Fibroblast of pulmonary artery (primary cell): Measurements from ENCODE around the gene NIBAN1.
"Not testable (repeated sequence)": the region's sequence is repeated elsewhere in the genome, so short reads cannot be mapped to it uniquely, and the experiment has no call there.

Experiments
- DNase-seq: peaks from one replicate; pipeline ENCODE4 v3.0.0-alpha.2; 2010; ENCODE audit warnings: low read depth
- H3K4me3 ChIP-seq: replicated peaks from 2 replicates; pipeline ENCODE4 v1.5.1; 2011; ENCODE audit warnings: low read depth, mild to moderate bottlenecking, control low read depth, low read length, moderate library complexity
- TF ChIP-seq, protein P1 (sequence below): IDR thresholded peaks from 2 replicates; pipeline ENCODE4 v1.5.1; 2011; ENCODE audit warnings: mild to moderate bottlenecking, control low read depth, low read length, inconsistent platforms; ENCODE audit errors: missing control alignments

NIBAN1 gene

DNA sequence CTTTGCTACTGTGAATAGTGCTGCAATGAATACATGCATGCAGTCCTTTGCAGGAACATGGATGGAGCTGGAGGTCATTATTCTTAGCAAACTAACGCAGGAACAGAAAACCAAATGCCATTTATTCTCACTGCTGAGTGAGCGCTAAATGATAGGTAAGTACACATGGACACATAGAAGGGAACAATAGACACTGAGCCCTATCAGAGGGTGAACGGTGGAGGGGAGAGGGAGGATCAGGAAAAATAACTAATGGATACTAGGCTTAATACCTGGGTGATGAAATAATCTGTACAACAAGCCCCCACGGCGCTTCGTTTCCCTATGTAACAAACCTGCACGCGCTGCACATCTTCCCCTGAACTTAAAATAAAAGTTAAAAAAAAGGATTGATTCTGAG is 8.9 kb downstream of the NIBAN1 start:
- TF ChIP-seq, protein P1, sequence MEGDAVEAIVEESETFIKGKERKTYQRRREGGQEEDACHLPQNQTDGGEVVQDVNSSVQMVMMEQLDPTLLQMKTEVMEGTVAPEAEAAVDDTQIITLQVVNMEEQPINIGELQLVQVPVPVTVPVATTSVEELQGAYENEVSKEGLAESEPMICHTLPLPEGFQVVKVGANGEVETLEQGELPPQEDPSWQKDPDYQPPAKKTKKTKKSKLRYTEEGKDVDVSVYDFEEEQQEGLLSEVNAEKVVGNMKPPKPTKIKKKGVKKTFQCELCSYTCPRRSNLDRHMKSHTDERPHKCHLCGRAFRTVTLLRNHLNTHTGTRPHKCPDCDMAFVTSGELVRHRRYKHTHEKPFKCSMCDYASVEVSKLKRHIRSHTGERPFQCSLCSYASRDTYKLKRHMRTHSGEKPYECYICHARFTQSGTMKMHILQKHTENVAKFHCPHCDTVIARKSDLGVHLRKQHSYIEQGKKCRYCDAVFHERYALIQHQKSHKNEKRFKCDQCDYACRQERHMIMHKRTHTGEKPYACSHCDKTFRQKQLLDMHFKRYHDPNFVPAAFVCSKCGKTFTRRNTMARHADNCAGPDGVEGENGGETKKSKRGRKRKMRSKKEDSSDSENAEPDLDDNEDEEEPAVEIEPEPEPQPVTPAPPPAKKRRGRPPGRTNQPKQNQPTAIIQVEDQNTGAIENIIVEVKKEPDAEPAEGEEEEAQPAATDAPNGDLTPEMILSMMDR: no peak
- H3K4me3 ChIP-seq: no peak overlapping the region
- no peak for DNase-seq

DNA sequence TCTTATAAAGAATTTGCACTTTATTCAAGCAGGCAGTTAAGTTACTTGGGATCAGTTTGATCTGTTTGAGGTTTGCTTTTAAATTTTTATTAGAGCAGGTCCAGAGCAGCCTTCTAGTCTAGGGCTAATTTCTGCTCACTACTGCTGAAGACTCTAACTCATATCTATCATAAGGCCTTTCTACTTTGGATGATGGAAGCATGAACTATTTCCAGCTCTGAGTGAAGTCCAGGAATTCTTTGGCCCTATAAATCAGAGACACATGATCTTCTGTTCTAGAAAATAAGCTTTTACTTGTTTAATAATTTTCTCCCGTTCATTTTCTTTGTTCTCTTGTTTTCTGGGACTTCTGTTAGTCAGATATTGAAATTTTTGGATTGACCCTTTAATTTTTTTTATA is 14.7 kb downstream of the NIBAN1 start:
- TF ChIP-seq, protein P1: no peak
- H3K4me3 ChIP-seq: no peak overlapping the region
- no peak for DNase-seq

GRCh38 chr1:184958554-184959353 is 15.6 kb downstream of the NIBAN1 start:
- no peak for DNase-seq
- TF ChIP-seq, protein P1: no peak
- H3K4me3 ChIP-seq: no peak overlapping the region

DNA sequence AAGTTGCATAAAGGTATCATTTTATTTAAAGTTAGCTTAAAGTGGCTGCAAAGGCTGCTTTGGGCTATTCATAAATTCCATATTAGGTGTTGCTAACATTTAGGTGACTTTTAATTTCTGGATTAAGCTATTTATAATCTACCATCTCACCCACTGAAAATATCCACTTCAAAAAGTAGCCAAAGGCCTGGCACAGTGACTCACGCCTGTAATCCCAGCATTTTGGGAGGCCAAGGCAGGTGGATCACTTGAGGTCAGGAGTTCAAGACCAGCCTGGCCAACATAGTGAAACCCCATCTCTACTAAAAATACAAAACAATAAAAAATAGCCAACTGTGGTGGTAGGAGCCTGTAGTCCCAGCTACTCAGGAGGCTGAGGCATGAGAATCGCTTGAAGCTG is 16.4 kb downstream of the NIBAN1 start:
- not testable (repeated sequence) for H3K4me3 ChIP-seq, DNase-seq

DNA sequence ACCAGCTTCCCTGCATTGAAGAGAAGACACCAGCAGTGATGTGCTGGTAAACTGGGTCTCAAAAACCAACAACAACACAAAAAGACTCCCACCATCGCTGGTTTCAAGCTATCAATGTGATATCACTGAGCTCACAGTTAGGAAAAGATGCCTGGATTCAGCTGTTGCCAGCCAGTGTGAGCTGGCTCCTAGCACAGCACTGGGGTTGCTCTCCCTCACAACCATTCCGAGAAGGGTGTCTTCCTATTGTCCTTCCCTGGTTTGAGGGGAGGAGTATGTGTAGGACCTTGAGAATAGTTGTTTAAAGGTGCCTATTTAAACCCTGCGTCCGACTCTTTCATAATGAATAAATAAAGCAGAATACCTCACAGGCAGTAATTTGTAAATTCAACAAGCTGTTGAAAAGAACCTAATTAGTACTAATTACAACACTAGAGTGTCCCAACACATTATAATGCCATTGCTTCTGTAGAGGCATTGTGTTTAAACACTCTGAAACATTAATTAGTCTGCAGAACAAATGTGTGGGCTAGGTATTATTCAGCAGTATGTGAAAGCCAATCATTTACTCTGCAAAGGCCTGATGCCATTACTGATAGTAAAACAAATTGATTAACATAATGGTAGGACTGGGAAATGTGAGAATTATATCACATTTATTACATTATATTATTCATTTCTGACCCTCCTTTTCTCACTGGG is 17.2 kb downstream of the NIBAN1 start:
- no peak for DNase-seq

DNA sequence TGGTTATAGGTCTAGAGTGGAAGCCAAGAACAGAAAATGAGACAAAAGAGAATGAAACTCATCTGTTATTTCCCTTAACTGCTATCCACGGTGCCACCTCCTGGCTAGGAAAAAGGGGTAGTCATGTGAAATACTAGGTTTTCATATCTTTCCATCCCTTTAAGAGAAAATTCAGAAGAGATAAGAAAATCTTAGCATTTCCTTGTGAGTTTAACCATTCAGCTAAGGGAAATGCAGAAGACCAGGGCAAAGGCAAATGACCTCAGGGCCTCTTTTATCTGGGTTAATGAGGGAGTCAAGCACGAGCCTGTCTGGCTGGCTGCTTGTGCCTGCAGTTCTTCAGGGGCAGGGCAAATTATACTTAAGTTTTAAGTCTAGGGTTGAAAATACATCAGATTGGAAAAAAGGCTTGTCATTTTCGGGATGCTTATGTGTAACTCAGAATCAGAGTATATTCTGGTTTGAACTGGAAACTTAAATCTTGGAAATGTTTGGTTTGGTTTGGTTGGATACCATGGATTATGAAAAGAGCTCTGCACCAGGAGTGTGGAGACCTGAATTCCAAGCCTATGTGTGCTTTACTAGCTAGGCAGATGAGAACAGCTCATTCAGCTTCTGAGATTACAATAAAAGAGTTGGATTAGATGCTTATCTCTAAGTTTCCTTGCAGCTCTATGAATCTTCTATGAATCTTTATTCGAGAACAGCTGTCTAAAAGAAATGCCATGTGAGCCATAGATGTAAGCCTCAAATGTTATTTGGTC is 19.9 kb downstream of the NIBAN1 start:
- peak overlapping the region; percentile 10 for H3K4me3 ChIP-seq
- no peak for DNase-seq
- TF ChIP-seq, protein P1: no peak

More for the DNA sequence above, 17.2 kb downstream of the NIBAN1 start:
- TF ChIP-seq, protein P1: no peak
- H3K4me3 ChIP-seq: no peak overlapping the region

DNA sequence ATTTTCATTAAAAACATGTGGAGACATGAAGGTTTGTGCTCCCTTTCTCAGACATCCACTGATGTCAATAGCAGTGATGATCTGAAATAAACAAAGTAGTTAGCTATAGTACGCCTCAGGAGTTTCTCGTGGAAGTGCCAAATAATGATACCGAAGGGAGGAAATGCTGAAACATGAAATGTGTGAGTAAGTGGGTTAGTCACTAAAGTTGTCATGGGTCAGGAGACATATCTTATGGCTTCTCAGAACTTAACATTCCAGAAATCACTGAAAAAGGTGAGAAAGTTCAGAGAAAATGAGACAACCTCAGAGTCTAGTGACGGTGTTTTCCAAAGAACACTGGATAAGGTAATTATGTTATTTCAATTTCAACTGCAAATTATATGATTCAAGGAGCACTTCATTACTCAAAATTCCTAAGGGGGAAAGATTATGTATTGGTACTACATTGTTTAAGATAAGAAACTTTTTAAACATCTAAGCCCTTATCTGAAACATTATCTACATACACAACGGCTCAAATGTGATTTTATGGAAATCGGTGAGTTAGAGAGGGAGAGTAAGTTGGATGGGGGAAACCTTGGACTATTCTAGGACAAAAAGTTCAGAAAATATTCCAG is 20.6 kb downstream of the NIBAN1 start:
- TF ChIP-seq, protein P1: no peak
- peak; percentile 75 for DNase-seq

More for the DNA sequence above, 20.6 kb downstream of the NIBAN1 start:
- H3K4me3 ChIP-seq: peak overlapping the region; percentile 10
